Osteoblast (primary cell): ENCODE data around the gene LPAR5. TPM values are rescaled to one million over a fixed set of nuclear protein-coding genes. Genes with fewer than 3 reads are reported as not detected.

Experiments
- DNase-seq: peaks from one replicate; pipeline ENCODE4 v3.0.0; 2011; ENCODE audit warnings: low spot score, mixed read lengths; ENCODE audit not compliant: insufficient read length; ENCODE audit errors: missing footprints
- H2AFZ ChIP-seq: 2 replicates; pipeline ENCODE4 v1.6.0; 2011; ENCODE audit warnings: mild to moderate bottlenecking, low read length
- H3K27ac ChIP-seq: 2 replicates; pipeline ENCODE4 v1.5.1; 2011; ENCODE audit warnings: mild to moderate bottlenecking, low read depth, low read length, moderate library complexity
- H3K27me3 ChIP-seq: 2 replicates; pipeline ENCODE4 v1.6.0; 2012; ENCODE audit warnings: mild to moderate bottlenecking, control low read depth, inconsistent platforms, low read length, moderate library complexity; ENCODE audit not compliant: insufficient read depth
- H3K36me3 ChIP-seq: 2 replicates; pipeline ENCODE4 v1.5.1; 2011; ENCODE audit warnings: mild to moderate bottlenecking, low read length, control low read depth, moderate library complexity; ENCODE audit not compliant: insufficient read depth
- H3K4me1 ChIP-seq: 2 replicates; pipeline ENCODE4 v1.5.1; 2011; ENCODE audit warnings: mild to moderate bottlenecking, low read length, control low read depth, moderate library complexity; ENCODE audit not compliant: insufficient read depth
- H3K4me2 ChIP-seq: 2 replicates; pipeline ENCODE4 v1.6.0; 2011; ENCODE audit warnings: mild to moderate bottlenecking, low read length; ENCODE audit not compliant: insufficient read depth
- H3K4me3 ChIP-seq: fragments of 200-600 bp; sonication (generic); 3 replicates; pipeline ENCODE4 v1.5.1; 2012; ENCODE audit warnings: mild to moderate bottlenecking, low read length, inconsistent platforms; ENCODE audit not compliant: insufficient read depth
- H3K79me2 ChIP-seq: 2 replicates; pipeline ENCODE4 v1.6.0; 2012; ENCODE audit warnings: mild to moderate bottlenecking, low read length, control low read depth, inconsistent platforms; ENCODE audit not compliant: insufficient read depth
- H3K9me3 ChIP-seq: 2 replicates; pipeline ENCODE4 v1.5.1; 2011; ENCODE audit warnings: low read depth, low read length, control low read depth
- H4K20me1 ChIP-seq: 2 replicates; pipeline ENCODE4 v1.6.0; 2012; ENCODE audit warnings: mild to moderate bottlenecking, low read length, control low read depth; ENCODE audit not compliant: insufficient read depth
- total RNA-seq: library from RNA; depleted of rRNA; stranded (reverse); fragments of >200 nt; gene quantifications from 2 replicates; pipeline ENCODE4 v1.2.3, GENCODE V29; 2012
- TF ChIP-seq, protein P1 (sequence below): IDR thresholded peaks from 2 replicates; pipeline ENCODE4 v1.5.1; 2011; ENCODE audit warnings: mild to moderate bottlenecking, low read depth, low read length, moderate library complexity; ENCODE audit errors: extremely low read depth

LPAR5 gene
- total RNA-seq, 1 donor: not detected

DNA sequence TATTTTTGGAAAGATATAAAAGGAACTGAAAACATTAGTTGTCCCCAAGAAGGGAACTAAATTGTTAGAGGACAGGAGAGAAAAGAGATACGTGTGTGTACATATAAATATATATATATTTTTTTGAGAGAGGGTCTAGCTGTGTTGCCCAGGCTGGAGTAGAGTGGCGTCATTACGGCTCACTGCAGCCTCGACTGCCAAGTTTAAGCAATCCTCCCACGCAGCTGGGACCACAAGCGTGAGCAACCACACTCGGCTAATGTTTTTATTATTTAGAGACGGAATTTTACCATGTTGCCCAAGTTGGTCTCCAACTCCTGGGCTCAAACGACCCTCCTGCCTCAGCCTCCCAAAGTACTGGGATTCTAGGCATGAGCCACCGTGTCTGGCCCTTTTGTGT is 51.5 kb downstream of the LPAR5 start:
- TF ChIP-seq, protein P1, sequence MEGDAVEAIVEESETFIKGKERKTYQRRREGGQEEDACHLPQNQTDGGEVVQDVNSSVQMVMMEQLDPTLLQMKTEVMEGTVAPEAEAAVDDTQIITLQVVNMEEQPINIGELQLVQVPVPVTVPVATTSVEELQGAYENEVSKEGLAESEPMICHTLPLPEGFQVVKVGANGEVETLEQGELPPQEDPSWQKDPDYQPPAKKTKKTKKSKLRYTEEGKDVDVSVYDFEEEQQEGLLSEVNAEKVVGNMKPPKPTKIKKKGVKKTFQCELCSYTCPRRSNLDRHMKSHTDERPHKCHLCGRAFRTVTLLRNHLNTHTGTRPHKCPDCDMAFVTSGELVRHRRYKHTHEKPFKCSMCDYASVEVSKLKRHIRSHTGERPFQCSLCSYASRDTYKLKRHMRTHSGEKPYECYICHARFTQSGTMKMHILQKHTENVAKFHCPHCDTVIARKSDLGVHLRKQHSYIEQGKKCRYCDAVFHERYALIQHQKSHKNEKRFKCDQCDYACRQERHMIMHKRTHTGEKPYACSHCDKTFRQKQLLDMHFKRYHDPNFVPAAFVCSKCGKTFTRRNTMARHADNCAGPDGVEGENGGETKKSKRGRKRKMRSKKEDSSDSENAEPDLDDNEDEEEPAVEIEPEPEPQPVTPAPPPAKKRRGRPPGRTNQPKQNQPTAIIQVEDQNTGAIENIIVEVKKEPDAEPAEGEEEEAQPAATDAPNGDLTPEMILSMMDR: no peak
- Histone ChIP-seq H3K79me2 (peaks cover 12% of the 10 kb centered on the region), H3K4me2 (no peak overlapping the region), H4K20me1 (peaks cover 14% of the 10 kb centered on the region), H3K4me1 (no peaks in the 10 kb centered on the region), H3K9me3 (no peaks in the 10 kb centered on the region), H3K27ac (peak overlapping the region; percentile 41), H3K4me3 (no peak overlapping the region), H2AFZ (no peak overlapping the region), H3K36me3 (peaks cover 84% of the 10 kb centered on the region), H3K27me3 (no peaks in the 10 kb centered on the region)
- no peak for DNase-seq

DNA sequence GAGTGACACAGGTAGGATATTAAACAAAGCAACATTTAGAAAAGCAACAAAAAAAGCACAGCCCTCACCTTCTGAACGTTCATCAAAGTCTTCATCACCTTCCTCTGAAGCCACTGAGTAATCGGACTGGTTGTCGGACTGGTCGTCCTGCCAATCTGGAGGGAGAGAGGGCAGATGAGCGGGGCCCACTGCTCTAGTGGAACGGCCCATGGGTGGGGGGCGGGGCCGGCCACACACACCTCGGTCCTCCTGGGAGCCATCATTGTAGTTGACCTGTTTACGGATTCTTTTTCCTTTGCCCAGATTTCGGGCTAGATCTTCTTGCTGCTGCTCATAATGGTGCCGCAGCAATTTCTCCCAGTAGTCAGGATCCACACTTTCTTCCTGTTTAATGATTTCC is 52.8 kb downstream of the LPAR5 start:
- H3K9me3 ChIP-seq: no peaks in the 10 kb centered on the region

DNA sequence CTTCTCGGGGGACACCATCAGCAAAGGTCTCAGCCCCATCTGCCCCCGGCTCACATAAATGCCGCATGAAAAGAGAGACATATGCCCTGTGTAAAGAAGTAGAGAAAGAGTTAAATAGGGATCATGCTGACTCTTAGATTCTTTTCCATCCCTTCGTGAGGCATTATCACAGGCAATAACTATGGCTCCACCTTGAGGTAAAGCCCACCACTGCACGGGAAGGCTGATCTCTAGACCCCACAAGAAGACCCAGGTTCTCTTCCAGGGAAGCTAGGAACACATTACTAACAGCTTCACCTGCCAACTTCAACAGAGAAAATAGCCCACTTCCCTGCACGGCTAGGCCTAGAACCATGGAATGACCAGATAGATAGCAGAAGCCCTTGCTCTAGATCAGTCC is 53.6 kb downstream of the LPAR5 start:
- Histone ChIP-seq H3K27ac (no peak overlapping the region), H3K4me2 (no peak overlapping the region), H3K9me3 (no peaks in the 10 kb centered on the region), H3K4me3 (no peak overlapping the region), H3K36me3 (peaks cover 84% of the 10 kb centered on the region), H3K4me1 (no peaks in the 10 kb centered on the region), H3K27me3 (no peaks in the 10 kb centered on the region), H3K79me2 (peaks cover 9% of the 10 kb centered on the region), H4K20me1 (peaks cover 8% of the 10 kb centered on the region), H2AFZ (no peak overlapping the region)
- DNase-seq: peak; percentile 2
- TF ChIP-seq, protein P1: no peak

More for the DNA sequence above, 52.8 kb downstream of the LPAR5 start:
- Histone ChIP-seq H3K36me3 (peaks cover 84% of the 10 kb centered on the region), H3K4me3 (no peak overlapping the region), H4K20me1 (peaks cover 8% of the 10 kb centered on the region), H2AFZ (no peak overlapping the region), H3K4me1 (no peaks in the 10 kb centered on the region), H3K79me2 (peaks cover 9% of the 10 kb centered on the region), H3K4me2 (no peak overlapping the region), H3K27ac (no peak overlapping the region), H3K27me3 (no peaks in the 10 kb centered on the region)
- TF ChIP-seq, protein P1: no peak
- no peak for DNase-seq

DNA sequence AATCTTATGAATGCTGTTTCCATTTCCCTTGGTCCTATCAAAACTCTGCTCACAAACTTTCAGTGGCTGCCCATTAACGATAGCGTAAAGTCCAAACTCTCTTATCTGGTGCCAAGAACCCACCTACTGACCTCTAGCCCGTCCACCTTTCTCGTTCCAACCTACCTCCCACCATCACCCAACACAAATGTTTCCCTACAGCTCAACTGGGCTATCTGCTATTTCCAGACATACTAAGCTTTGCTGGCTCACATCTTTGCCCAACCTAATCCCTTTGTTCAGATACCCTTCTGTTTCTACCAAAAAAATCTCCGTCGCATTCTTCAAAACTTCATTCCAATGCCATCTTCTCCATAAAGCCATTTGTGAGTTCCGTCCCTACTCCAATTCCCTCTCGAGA is 60.1 kb downstream of the LPAR5 start:
- DNase-seq: no peak
- Histone ChIP-seq H3K4me3 (no peak overlapping the region), H3K36me3 (peaks cover 86% of the 10 kb centered on the region), H3K27ac (no peak overlapping the region), H3K9me3 (no peaks in the 10 kb centered on the region), H3K4me1 (no peaks in the 10 kb centered on the region), H2AFZ (no peak overlapping the region), H4K20me1 (no peaks in the 10 kb centered on the region), H3K79me2 (no peaks in the 10 kb centered on the region), H3K4me2 (no peak overlapping the region), H3K27me3 (no peaks in the 10 kb centered on the region)
- TF ChIP-seq, protein P1: no peak
